Erythroblast (primary cell): ENCODE data around the gene GRIK4.

Experiments used
- GATA1 ChIP-seq: IDR thresholded peaks from 2 replicates; pipeline ENCODE4 v1.6.1; 2011; ENCODE audit warnings: low read depth, mild to moderate bottlenecking, control low read depth, low read length, moderate library complexity
- POLR2A ChIP-seq: IDR thresholded peaks from 2 replicates; pipeline ENCODE4 v1.6.1; 2011; ENCODE audit warnings: mild to moderate bottlenecking, low read length

DNA sequence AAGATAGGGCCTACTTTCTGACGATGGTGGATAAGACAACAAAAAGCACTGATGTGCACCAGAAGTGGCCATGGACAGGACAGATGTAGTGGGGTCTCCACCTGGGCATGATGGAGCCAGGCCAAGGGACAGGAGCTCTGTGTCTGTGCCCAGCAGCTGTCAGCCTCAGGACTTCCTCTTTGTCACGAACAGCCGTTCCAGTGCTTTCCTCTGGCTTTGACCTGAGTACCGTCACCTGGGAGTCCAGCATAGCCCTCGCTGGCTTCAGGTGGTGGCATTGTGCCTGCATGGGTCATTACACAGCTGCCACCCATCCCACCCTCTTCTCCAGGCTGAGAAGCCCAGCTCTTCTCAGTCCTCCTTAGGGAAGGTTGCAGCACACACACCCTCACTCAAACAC, 137.8 kb downstream of the GRIK4 start:
- TF ChIP-seq POLR2A (no peak), GATA1 (no peak)
